T-helper 1 cell (primary cell): ENCODE measurements around the gene CRELD2.

ENCODE experiments used
- DNase-seq, 5 donors: peaks; one replicate each; pipeline ENCODE4 v3.0.0-alpha.2; 2012 to 2020

CRELD2 gene

DNA sequence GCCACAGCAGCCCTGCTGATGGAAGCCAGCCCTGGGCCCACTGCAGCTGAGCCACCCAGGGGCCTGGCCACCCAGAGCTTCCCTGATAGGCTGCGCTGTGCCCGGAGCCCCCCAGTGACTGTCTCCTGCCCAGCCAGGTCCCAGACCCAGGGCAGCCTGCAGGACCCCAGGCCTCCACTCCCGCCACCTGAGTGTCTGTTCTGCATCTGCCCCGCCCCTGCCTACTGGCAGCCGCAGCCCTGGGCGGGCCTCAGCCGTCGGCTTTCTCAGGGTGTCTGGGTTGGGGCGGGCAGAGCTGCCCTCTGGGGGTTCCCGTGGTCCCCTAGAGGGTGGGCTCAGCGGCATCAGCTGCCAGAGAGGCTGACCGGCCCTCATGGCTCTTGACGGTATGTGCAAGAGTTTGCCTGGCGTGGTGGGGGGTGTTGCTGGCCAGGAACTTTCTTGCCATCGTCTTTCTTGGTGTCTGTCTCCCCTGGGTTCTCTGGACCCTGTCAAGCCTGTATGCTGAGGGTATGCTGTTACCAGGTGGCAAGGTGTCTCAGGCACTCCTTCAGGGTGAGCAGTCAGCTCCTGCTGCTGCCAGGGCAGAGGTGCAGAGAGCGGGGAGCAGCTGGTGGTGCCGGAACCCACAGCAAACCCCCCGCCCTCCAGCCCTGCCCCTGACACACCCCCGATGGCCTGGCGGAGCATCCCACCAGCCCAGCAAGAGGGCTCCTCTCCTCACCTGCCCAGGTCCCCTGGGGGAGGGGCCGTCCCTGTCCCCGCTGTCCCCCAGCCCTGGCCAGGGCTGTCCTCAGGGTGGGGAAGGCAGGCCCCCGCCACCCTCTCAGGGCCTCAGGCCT is 29.9 kb downstream of the CRELD2 start:
- no peak for DNase-seq

DNA sequence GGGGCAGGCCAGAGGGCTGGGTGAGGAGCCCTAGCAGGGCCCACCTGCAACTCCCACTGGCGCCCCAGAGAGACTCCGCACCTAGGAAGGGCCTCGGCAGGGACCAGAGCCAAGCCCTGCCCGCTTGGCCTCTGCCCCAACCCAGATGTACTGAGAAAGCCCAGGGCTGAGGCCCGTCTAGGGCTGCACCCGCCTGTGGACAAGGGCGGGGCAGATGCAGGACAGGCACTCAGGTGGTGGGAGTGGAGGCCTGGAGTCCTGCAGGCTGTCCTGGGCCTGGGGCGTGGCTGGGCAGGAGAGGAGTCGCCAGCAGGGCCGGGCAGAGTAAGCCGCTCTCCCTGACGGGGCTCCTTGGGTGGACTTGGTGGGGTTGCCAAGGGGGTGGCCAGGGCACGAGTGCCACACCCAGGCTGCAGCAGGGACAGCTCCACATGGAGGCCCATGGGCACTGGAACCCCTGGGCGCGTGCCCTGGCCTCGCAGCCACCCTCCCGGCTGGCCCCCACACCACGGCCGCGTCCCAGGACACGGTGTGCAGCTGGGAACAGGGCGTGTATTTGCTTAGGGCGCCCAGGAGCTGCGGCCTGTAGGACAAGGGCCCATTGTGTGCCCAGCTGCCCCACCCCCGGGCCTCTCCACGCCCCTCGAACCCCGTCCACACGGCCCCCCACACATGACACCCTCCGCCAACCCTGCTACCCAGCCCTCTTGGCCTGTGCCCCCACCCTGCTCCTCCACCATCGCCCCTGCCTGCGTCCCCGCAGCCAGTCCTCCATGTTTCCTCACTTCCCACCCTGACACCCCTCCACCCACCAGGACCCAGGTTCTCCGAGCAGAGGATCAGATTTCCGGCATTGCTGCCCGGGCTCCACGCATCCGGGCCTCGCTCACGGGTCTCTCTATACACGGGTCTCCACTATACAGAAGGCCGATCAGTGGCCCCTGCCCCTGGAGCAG is 30.8 kb downstream of the CRELD2 start:
- no peak for DNase-seq

DNA sequence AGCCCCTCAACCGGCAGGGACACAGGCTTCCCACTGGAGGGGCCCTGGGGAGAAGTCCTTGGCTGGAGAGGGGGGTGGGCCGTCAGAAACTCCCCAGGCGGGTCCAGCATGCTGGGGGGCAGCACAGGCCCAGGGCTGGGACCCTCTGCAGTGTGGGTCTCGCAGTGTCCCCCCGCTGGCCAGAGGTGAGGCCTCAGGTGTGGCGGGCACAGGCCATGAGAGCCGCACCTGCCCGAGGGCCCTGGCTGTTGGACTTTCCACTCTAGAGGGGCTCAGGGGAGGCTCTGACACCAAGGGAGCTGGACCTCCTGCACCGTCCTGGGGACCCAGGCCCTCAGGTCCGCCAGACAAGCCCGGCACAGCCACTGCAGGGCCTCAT is 31.5 kb downstream of the CRELD2 start:
- DNase-seq: no peak

DNA sequence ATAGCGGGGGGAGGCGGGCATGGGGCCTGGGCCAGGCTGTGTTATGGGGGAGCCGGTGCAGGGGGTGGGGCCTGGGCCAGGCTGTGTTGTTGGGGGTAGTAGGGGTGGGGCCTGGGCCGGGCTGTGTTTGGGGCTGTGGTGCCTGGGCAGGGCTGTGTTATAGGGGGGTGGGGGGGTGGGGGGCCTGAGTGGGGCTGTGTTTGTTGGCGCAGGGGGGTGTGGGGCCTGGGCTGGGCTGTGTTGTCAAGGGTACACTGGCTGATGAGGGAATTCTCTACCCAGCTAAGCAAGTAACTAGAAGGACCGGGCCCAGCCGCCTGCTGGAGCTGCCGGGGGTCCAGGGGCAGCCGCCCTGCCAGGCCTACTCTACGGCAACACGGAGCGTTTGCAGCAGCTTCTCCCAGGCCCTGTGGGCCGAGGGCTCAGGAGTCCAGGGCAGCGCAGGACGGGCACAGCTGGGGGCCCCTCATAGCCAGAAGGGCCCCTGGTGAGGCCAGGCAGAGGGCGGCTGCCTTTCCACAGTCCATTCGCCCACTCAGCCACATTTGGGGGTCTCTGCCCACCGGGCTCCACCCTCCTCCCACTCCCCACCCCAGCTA is 32.1 kb downstream of the CRELD2 start:
- no peak for DNase-seq

DNA sequence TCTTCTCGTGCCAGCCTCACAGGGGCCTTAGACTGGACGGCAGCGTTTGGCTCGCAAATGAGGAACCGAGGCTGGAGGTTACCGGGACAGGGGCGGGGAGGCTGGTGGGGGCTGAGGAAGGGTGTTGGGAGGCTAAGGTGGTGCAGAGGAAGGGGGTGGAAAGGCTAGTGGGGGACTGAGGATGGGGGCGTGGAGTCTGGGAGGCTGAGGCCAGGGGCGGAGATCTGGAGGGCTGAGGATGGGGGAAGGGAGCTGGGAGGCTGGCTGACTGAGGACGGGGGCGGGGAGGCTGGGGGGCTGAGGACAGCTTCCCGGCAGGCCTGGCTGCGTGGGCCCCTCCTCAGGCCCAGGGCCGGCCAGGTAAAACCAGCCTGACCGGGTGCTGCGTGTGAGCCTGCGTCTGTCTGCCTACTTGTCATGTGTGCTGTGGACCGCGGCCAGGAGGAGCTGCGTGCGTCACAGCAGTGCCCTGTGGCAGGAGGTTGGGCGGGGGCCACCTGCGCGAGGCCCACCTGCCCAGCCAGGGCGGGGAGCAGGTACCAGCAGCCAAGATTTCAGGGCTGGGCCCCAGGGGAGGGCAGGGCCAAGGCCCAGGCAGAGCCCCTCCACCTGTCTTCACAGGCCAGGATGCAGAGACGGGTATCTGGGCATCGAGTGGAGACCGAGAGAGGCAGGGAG is 32.7 kb downstream of the CRELD2 start:
- no peak for DNase-seq

DNA sequence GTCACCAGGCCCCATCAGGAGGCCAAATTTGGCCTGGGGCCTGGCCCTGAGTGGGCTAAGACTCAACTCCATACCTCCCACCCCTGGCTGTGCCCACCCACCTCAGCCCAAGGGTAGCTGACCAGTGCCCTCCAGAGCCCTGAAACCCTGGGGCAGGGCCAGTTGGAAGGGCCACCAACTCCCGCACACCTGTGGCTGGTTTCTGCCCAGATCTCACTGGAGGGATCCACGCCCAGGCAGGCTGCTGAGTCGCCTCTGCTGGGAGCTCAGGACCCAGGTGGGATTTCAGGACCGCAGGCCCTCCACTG is 33.2 kb downstream of the CRELD2 start:
- no peak for DNase-seq

DNA sequence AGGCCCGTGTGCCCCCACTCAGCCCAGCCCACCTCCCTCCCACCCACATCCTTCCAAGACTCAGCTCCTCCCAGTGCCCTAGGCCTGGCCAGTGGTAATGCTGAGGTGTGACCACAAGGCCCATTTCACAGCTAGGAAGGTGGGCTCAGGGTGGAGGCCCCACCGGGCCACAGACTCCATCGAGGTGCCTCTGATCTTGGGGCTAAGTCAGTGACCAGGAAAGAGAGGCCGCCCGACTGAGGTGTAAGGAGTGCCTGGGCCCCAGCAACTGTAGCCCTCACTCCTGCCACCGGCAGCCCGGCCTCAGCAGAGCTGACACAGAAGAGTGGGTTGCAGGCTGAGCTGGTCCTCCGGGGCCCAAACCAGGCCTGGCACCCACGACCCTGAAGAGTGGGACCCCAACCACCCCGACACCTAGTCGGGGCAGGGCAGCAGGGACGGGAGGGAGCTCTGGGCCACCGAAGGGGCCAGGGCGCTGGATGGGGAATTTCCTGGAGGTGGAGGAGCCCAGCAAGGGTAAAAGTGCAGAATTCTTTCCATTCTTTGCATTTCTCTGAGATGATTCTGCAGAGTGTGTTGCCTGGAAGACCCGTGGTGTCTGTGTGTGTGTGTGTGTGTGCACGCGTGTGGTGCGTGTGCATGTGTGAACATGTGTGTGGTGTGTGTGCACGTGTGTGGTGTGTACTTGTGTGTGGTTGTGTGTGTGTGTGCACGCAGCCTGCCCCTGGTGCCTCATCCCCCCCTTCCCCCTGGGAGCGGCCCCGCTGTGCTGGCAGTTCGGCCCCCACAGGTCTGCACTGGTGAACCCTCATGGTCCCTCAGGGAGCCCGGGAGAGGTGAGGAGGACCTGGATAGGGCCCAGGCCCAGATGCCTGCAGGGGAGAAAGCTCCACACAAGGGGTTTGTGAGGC is 33.8 kb downstream of the CRELD2 start:
- no peak for DNase-seq

DNA sequence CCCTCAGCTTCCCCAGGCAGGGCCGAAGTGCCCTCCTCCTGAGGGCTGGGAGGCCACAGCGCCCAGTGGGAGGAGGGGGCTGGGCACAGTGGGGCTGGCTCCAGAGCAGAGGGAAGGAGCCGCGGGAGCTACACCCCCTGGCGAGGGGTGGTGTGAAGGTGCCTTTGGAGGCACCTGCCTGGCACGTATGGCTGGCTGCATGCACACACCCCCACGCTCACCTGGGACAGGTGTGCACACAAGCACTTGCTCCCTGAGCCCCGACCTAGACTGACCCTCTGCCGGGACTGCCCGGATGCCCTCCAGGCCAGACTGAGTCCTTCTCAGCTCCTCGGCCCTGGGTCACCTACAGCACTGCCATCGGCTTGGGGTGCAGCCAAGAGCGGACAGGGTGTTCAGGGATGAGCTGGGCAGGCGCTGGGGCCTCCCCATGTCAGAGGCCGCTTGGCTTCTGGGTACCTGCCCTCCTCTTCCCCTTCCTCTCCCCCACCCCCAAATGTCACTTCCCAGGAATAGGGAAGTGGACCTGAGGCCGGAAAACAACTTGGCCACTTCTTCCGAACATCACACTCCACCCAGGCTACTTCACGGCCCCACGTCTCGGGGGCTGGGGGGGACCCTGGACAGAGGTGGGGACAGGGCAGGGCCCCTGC is 34.7 kb downstream of the CRELD2 start:
- DNase-seq: no peak

DNA sequence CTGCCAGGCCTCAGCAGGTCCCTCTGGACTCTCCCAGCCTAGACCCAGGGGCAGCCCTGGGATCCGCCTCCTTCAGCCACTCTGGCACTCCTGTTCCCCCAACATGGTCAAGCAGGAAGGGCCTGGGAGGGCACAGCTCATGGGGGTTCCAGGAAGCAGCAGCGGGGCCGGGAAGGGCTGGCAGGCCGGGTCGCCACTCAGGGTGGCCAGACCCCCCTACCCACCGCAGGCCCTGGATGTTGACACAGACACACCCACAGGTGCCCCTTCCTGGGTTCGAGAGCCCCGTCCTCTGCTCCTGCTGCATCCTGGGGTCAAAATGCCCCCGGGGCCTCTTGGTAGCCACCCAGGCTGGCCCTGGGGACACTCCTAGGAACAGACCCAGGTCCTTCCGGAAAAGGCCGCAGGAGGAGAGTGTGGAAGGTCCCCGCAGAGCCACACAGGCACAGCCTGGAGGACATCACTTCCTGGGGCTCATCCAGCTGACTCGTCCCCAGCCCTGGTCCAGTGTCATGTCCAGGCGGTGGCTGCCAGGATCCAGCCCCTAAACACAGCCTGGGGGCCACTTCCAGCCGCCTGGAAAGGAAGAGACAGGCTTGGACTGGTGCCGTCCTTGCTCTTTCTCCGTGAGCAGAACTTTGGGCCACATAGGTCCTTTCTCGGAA is 35.4 kb downstream of the CRELD2 start:
- DNase-seq: no peak

DNA sequence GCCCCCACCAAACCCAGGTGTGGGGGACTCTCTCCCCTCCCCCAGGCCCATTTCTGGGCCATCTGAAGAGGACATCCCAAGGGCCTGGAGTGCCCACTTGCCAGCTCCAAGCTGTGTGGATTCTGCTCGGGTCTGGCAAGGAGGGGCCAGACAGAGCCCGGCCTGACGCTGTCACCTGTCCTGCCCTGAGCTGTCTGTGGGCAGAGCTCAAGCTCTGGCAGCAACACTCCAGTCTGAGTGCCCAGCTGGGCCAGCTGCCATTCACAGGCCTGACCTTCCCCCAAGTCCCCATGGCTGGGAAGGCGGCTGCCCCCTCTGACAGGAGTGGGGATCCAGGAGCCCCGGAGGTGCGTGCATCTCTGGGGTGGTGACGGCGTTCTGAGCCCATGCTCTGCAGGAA is 35.9 kb downstream of the CRELD2 start:
- no peak for DNase-seq

DNA sequence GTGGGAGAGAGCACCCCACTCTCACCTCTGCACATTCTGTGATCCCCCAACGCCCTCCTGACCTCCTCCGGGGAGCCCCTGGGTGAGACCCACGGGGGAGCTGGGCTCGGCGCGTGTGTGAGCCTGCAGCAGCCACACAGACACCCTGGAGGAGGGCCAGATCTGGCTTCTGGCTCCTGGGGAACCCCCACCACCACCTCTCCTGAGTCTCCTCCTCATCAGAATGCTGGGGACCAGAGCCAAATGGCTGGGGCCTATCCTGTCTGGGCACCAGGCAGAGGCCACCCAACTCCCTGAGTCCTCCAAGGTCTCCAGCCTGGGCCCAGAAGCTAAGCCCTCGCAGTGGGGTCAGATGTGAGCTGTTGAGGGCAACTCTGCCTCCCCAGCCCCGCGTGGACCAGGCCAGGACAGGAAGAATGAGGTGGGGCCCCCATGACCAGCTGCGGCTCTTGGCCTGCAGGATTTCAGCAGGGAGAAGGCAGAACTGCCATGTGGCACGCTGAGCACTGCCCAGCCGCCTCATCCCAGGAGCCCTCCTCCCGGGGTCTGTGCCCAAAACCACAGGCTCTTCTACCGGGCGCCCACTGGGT is 36.7 kb downstream of the CRELD2 start:
- no peak for DNase-seq

DNA sequence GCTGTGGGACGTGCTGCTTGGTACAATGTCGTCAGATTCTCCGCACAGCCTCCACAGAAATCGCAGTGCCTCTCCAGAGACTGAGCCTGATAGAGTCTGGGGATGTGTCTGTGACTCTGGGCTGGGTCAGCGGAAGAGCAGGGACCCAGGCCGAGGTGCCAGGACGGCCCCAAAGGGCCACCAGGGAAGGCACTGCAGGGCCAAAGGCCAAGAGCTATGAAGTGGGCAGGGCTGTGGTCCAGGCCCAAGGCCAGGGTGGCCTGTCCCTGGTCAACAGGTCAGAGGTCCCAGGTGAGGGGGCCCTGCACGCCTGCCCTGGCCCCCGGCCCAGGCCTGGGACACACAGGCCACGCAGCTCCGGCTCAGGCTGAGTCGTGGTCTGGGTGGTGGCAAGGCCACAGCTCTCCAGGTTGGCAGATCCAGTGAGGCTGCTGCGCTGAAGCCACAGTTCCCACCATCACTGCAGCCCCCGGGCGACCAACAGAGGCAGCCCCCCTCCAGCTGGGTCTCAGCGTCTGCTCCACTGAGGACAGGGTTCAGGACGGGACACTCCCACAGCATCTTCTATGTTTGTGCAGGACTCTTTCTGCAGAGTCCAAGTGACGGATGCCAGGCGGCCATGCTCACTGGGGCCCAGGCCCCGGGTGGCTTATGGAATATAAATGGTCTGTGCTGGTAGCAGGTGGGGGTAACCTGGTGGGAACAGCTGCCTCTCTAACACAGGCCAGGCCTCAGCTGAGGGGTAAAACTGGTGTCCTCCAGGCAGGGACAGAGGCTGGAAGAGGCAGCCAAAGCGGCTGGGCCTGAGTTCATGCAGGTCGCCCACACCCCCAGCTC is 37.4 kb downstream of the CRELD2 start:
- DNase-seq: no peak

DNA sequence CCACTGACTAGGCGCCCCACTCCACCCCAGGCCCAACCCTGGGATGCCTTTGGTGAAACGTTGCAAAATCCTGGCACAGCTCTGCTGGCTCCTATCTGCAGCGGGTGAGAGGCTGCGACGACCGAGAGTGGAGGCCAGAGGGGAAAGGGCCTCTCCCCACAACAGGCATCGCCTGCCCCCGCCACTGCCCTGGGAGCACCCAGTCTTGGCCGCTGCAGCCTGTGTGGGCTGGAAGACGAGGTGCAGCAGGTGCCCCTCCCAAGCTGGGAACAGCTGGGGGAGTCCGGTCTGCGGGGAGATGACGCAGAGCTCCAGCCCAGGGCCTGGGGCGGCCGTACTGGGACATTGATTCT is 38.0 kb downstream of the CRELD2 start:
- DNase-seq: no peak

DNA sequence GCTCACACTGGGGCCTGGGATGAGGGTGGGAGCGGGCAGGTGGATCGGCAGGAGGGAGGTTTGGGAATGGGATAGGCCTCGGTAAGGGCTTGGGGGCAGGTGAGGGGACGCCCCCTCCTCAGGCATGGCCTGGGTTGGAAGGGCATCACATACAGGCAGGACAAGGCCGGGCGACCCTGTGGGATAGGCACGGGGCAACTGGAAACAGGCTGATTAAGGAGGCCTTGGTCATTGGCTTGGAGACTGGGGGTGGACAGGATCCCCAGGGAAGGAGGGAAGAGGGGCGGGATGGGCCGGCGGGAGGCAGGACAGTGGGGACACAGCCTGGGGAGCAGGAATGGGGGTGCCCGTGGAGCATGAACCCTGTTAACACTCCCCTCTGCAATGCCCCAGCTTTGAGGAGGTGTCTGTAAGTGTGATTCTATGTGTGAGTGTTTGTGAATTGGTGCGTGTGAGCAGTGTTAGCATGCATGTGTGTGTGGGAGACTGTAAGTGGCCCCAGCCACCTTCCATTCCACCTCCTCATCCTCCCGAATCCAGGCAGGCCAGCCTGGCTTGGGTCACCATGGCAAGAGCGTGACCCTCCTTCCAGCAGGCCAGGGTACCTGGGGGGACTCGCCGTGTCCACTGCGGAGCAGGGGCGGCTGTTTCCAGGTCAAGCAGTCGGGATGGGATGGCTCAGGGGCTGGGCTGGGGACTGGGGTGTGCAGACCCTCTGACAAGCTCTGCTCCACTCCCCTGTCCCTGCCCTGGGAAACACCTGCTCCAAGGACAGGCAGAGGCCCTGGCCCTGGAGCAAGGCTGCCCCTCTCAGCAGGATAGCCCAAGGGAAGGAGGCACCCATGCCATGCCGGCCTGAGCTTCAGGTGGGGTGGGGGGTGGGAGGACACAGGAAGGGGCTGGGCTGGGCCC is 38.7 kb downstream of the CRELD2 start:
- peak in 1 of 5 donors; percentile 1 for DNase-seq

DNA sequence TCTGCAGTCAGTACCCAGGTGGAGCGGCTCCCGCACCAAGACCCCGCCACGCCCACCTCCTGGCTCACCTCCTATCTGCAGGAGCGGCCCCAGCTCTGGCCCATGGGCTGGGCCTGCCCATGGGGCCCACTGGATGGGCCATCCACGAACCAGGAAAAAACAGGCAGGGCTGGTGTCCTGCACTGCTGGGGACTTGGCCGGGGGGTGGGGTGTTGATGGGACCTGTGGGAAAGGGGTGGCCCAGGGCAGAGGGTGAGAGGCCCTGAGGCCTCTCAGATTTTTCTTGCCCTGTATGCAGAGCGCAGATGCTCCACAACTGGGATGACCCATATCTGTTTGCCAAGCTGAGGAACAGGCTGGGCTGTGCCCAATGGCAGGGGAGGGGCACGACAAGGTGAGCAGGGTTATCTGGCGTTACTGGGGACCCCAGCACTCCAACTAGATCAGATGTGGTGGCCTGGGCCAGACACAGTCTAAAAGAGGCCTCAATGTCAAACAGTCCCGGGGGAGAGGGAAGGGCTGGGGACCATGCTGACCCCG is 39.5 kb downstream of the CRELD2 start:
- peak in 1 of 5 donors; percentile 1 for DNase-seq

DNA sequence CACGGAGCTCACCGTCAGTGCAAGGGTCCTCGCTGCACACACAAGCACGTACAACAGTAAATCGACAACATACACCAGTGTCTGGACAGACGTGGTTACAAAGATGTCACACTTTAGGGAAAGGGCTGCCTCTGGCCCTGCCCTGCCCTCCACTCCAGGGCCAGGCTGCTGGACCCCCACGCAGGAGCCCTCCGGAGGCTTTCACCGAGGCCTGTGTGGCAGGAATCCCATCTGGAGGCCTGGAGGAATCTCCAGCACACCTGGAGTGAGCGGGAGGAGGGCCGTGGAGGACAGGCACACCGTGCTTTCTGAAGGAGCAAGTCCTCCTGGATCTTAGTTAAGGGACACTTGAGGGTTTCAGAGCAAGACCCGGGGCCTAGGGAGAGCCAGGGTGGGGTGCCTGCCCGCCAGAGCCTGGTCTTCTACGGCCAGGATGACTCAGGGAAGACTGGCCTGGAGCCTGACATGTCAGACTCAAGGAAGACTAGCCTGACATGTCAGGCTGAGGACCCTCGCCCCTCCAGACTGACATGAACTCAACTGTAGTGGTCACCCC is 40.0 kb downstream of the CRELD2 start:
- DNase-seq: no peak

DNA sequence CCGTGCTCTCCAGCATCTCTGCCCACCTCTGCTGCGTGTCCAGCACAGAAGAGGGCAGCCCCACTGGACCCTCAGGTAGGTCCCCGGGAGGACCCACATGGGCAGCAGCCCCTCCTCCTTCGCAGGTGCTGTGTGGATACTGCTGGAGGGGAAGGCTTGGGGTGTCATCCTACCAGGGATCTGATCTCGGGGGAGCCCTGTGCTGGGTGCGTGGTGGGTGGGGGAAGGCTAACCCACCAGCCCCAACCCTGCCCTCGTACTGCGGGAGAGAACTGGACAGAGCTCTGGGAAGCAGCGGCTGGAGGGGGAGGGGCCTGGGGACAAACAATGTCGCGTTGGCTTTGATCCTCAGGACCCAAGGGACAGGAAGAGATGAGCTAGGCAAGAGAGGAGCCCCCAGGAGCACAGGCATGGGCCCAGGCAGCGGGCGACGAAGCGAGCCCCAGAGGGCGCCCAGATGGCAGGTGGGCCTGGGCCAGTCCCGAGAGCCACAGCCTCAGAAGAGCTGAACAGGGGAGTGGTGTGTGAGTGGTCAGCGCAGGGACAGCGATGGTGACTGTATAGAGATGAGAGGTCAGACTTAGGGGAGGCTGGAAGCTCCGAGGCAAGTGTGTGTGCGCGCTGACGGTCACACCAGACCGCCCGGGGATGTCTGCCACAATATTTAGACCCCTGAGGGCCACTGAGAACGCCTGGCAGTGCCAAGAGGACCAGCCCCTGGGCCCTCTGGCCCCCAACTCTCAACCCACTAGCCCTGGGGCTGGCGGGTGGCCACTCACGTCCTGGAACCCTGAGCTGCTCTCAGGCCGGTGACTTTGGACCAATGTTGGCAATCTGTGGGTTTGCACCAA is 40.7 kb downstream of the CRELD2 start:
- DNase-seq: peak in 1 of 5 donors; percentile 1
